Transverse colon (tissue), 4 donors: ENCODE results near the gene VTI1A. TPM values are rescaled to one million over a fixed set of nuclear protein-coding genes. Genes with fewer than 3 reads are reported as not detected.

Experiments used
- DNase-seq: peaks from one replicate; pipeline ENCODE4 v3.0.0-alpha.2; 2019
- H3K27ac ChIP-seq, 4 donors: fragments of 200-600 bp; sonication (generic); 2 replicates each; pipeline ENCODE4 v1.5.1; 2016 to 2018; ENCODE audit warnings: inconsistent platforms in 4 of 4
- H3K27me3 ChIP-seq: fragments of 200-600 bp; sonication (generic); 2 replicates; pipeline ENCODE4 v1.5.1; 2017; ENCODE audit warnings: inconsistent platforms
- H3K36me3 ChIP-seq, 4 donors: fragments of 200-600 bp; sonication (generic); 2 replicates each; pipeline ENCODE4 v1.5.1; 2017 to 2019; ENCODE audit warnings: inconsistent platforms in 4 of 4
- H3K4me1 ChIP-seq, 4 donors: fragments of 200-600 bp; sonication (generic); 2 replicates each; pipeline ENCODE4 v1.5.1; 2017 to 2020; ENCODE audit warnings: inconsistent platforms in 4 of 4
- H3K4me3 ChIP-seq, 4 donors: fragments of 200-600 bp; sonication (generic); 1 replicate in 1 of 4; 2 replicates in 3 of 4; pipeline versions ENCODE4 v1.5.1 to v1.6.1; 2017 to 2019; ENCODE audit warnings: inconsistent platforms in 4 of 4
- H3K9me3 ChIP-seq, 2 donors: fragments of 200-600 bp; sonication (generic); 2 replicates each; pipeline ENCODE4 v1.5.1; 2017 to 2019; ENCODE audit warnings: inconsistent platforms in 2 of 2
- EP300 ChIP-seq: sonication (generic); formaldehyde crosslinking; IDR thresholded peaks from one replicate; pipeline ENCODE4 v1.6.1; 2017; ENCODE audit warnings: antibody characterized with exemption, low read depth
- POLR2A ChIP-seq: fragments of 450-650 bp; IDR thresholded peaks from one replicate; pipeline ENCODE4 v1.6.1; 2016; ENCODE audit warnings: antibody characterized with exemption, mild to moderate bottlenecking, moderate library complexity
- POLR2AphosphoS5 ChIP-seq, 3 donors: sonication (generic); formaldehyde crosslinking; IDR thresholded peaks; one replicate each; pipeline ENCODE4 v1.6.1; 2016; ENCODE audit warnings: antibody characterized with exemption in 3 of 3
- WGBS, 2 donors: methylation state at CpG; one replicate each; pipeline ENCODE4 v1.1.5; 2018; ENCODE audit warnings: low coverage in 1 of 2; 5-methylcytosine and 5-hydroxymethylcytosine counted together
- in situ Hi-C, 4 donors: fragments of 200-750 bp; cut with MboI; loops; one replicate each; pipeline versions ENCODE4 v1.15.0 to v1.15.1; 2017; ENCODE audit warnings: low sequenced_read_pairs in 3 of 4, low pct_ligation_motif_present in 1 of 4, low pct_unique_long_range_greater_than_20kb in 1 of 4
- intact Hi-C: fragments of 100-400 bp; cut with DNase I; formaldehyde crosslinking; loops from one replicate; pipeline ENCODE4 v1.15.1; 2023; ENCODE audit warnings: low total_unique reads
- total RNA-seq, 4 donors: library from RNA; depleted of rRNA; stranded (reverse); fragments of >200 nt; gene quantifications; one replicate each; pipeline ENCODE4 v1.1.0, GENCODE V29; 2016
- TF ChIP-seq, protein P1 (sequence below), 5 experiments: fragments of 200-600 bp in 3 of 5; fragments of 450-650 bp in 2 of 5; sonication (generic) in 3 of 5; IDR thresholded peaks; 1 replicate in 2 of 5; 2 replicates in 3 of 5; pipeline ENCODE4 v1.5.1; 2016 to 2017; ENCODE audit warnings: antibody characterized with exemption in 5 of 5, inconsistent platforms in 3 of 5, mild to moderate bottlenecking in 2 of 5, moderate library complexity in 1 of 5

VTI1A gene
- total RNA-seq, 4 donors from 2014 or later = 65.8 to 211 (median 149) TPM

DNA sequence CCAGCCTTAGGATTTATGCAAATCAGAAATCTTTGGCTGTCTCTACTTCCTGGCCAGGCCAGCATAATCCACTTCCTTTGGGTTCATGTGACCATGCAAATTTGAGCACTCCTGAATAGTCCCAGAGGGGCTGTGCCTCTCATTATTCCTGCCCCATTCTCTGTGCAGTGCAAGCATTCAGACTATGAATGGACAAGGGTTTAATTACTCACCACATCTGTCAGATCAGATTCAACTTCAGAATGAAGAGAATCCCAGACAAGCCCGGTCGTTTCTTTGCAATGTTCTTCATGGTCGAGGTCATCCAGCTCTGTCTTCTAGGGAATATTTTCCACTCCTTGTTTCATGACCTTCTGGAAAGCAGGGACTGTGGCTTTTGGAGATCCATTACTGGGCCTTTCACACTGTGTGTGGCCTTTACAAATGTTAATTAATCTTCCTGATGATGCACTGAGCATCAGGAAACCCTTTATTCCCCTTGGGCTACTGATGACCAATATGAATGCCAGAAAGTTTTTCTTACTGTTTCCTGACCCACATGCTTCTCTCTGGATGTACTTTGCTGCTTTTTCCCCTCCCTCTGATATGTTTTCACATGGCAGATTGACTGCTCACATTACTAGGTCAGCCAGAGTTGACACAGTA lies 285.4 kb downstream of the VTI1A start:
- intact Hi-C loops = no loop called here
- H3K4me1 ChIP-seq = peaks cover 0 to 20% (median 13%) of the 10 kb centered on the region in 4 donors
- H3K27ac ChIP-seq = no peak overlapping the region
- no peak overlapping the region for H3K4me3 ChIP-seq
- H3K9me3 ChIP-seq = no peaks in the 10 kb centered on the region
- in situ Hi-C loops = loop anchor here in 1 of 4 donors (25.0 kb wide), 1 partner anchor 380 kb away; no protein-coding TSS in a partner anchor
- 74 to 78% methylated on average over 3 of the region's 3 CpGs for WGBS, 2 donors
- DNase-seq = no peak
- H3K27me3 ChIP-seq = no peaks in the 10 kb centered on the region
- no peaks in the 10 kb centered on the region for H3K36me3 ChIP-seq
- no peak for TF ChIP-seq EP300
- no peak for TF ChIP-seq POLR2A
- no peak for TF ChIP-seq POLR2AphosphoS5 (IDR thresholded peaks at IDR 0.05)
- TF ChIP-seq, protein P1, sequence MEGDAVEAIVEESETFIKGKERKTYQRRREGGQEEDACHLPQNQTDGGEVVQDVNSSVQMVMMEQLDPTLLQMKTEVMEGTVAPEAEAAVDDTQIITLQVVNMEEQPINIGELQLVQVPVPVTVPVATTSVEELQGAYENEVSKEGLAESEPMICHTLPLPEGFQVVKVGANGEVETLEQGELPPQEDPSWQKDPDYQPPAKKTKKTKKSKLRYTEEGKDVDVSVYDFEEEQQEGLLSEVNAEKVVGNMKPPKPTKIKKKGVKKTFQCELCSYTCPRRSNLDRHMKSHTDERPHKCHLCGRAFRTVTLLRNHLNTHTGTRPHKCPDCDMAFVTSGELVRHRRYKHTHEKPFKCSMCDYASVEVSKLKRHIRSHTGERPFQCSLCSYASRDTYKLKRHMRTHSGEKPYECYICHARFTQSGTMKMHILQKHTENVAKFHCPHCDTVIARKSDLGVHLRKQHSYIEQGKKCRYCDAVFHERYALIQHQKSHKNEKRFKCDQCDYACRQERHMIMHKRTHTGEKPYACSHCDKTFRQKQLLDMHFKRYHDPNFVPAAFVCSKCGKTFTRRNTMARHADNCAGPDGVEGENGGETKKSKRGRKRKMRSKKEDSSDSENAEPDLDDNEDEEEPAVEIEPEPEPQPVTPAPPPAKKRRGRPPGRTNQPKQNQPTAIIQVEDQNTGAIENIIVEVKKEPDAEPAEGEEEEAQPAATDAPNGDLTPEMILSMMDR (IDR thresholded peaks at IDR 0.05) = no peak

DNA sequence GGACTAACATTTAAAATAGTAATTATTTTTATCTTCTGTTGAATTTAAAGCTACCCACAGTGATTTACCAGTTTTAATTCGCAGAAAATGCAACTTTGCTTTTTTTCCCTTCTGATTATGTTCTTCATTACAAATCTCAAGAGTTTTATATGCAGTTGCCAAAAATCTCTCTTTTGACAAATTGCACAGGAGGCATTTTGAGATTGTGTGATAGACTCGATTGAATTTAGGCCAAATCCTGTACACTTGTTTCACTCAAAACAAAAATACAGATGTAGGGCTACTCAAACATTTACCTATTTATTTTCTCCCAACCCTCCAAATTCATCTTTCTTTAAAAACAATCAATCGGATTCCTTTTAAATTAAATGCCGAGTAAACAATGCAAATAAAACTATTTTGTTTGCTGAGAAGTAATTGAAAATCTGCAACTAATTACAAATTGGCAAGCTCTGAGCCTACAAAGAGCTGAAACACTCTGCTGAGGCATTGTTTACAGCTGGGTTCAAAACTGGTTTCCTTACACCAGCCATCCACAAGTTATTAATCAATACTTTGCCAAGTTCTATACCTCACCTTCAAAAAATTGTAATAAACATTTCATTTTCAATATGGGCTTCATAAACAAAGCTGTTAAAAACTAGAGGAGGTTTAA lies 288.2 kb downstream of the VTI1A start:
- no peak for DNase-seq
- H3K27ac ChIP-seq = no peak overlapping the region
- no peak for TF ChIP-seq POLR2A
- no peak for TF ChIP-seq EP300
- TF ChIP-seq POLR2AphosphoS5 (IDR thresholded peaks at IDR 0.05) = no peak
- TF ChIP-seq, protein P1 (IDR thresholded peaks at IDR 0.05) = no peak
- no peaks in the 10 kb centered on the region for H3K36me3 ChIP-seq
- H3K4me3 ChIP-seq = no peak overlapping the region
- intact Hi-C loops (no loop called here), in situ Hi-C loops (loop anchor here in 1 of 4 donors (25.0 kb wide), 1 partner anchor 377 kb away; no protein-coding TSS in a partner anchor)
- peaks cover 0 to 22% (median 7%) of the 10 kb centered on the region in 4 donors for H3K4me1 ChIP-seq
- no peaks in the 10 kb centered on the region for H3K9me3 ChIP-seq
- 86 to 88% methylated on average over 4 of the region's 4 CpGs for WGBS, 2 donors
- no peaks in the 10 kb centered on the region for H3K27me3 ChIP-seq

DNA sequence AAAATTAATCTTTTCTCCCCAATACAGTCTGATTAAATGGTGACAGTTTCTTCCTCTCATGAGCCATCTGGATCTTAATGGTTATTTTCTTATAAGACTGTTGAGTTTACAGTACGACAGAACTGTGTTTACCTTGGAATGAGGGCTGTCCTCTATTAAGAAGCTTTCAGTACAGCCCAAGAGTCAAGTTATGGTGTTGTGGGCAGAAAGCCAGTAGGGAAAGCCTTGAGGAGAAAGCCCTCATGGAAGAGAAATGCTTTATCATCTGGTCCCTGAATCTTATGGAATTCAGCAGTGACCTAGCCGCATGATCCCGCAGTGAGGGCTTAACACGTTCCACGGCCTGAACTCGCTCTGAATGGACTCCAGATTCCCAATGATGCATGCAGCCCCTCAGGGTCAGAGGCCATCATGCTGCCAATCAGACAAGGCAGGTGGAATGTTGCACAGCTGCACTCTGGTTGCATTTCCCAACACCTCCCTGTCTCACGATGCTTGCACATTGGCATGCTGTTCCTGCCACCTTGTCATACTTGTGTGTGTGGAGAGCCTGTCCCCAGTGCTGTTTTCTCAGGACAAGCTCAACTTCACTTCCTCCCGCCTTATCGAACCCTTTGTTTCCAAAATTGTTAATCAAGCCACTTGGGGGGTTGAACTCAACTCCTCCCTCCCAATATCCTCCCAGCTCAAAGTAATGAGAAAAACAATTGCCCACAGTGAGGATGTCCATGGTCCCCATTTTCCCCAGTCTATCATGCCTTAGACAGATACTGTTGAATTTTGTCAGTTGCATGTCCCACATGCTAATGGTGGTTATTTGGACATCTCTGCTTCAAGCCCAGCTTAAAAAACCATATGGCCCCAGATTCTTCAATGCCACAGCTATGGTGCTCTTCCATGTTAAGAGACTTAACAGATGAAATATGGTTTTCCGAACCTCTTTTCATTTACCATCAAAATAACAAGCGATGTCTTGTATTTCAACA lies 291.9 kb downstream of the VTI1A start:
- Histone ChIP-seq H3K36me3 (no peaks in the 10 kb centered on the region), H3K27ac (no peak overlapping the region), H3K9me3 (no peaks in the 10 kb centered on the region), H3K4me3 (no peak overlapping the region), H3K27me3 (no peaks in the 10 kb centered on the region), H3K4me1 (peaks cover 4 to 46% (median 28%) of the 10 kb centered on the region in 4 donors)
- 83 to 90% methylated on average over 3 to 11 of the region's 11 CpGs for WGBS, 2 donors
- no peak for DNase-seq
- in situ Hi-C loops = loop anchor here in 1 of 4 donors (25.0 kb wide), 1 partner anchor 373 kb away; no protein-coding TSS in a partner anchor
- TF ChIP-seq POLR2A (no peak), EP300 (no peak), POLR2AphosphoS5 (IDR thresholded peaks at IDR 0.05) (no peak)
- TF ChIP-seq, protein P1 (IDR thresholded peaks at IDR 0.05) = no peak
- intact Hi-C loops = no loop called here
